Stomach smooth muscle (tissue), 2 donors: ENCODE measurements around the gene BTBD1.
"Not testable (repeated sequence)": the region's sequence is repeated elsewhere in the genome, so short reads cannot be mapped to it uniquely, and the experiment has no call there.

Experiments used
- H3K27ac ChIP-seq: one replicate; pipeline ENCODE4 v1.7.0; 2013; ENCODE audit warnings: mild to moderate bottlenecking, low read length, inconsistent platforms
- H3K27me3 ChIP-seq, 2 donors: one replicate each; pipeline ENCODE4 v1.7.0; 2013; ENCODE audit warnings: low read length in 2 of 2; ENCODE audit not compliant: insufficient read depth in 2 of 2, control insufficient read depth in 1 of 2
- H3K36me3 ChIP-seq, 2 donors: one replicate each; pipeline ENCODE4 v1.7.0; 2013; ENCODE audit warnings: low read length in 2 of 2; ENCODE audit not compliant: control insufficient read depth in 2 of 2, insufficient read depth in 2 of 2
- H3K4me1 ChIP-seq: one replicate; pipeline ENCODE4 v1.7.0; 2013; ENCODE audit warnings: low read length; ENCODE audit not compliant: control insufficient read depth, insufficient read depth
- H3K4me3 ChIP-seq, 2 donors: one replicate each; pipeline ENCODE4 v1.7.0; 2013; ENCODE audit warnings: low read length in 2 of 2
- H3K9ac ChIP-seq, 2 donors: one replicate each; pipeline ENCODE4 v1.7.0; 2013; ENCODE audit warnings: low read length in 2 of 2, mild to moderate bottlenecking in 1 of 2
- H3K9me3 ChIP-seq, 2 donors: one replicate each; pipeline ENCODE4 v1.7.0; 2013; ENCODE audit warnings: low read length in 2 of 2; ENCODE audit not compliant: control insufficient read depth in 2 of 2
- donor health status: healthy.
- donor health status: Pancreatic carcinoma.

The BTBD1 gene

DNA sequence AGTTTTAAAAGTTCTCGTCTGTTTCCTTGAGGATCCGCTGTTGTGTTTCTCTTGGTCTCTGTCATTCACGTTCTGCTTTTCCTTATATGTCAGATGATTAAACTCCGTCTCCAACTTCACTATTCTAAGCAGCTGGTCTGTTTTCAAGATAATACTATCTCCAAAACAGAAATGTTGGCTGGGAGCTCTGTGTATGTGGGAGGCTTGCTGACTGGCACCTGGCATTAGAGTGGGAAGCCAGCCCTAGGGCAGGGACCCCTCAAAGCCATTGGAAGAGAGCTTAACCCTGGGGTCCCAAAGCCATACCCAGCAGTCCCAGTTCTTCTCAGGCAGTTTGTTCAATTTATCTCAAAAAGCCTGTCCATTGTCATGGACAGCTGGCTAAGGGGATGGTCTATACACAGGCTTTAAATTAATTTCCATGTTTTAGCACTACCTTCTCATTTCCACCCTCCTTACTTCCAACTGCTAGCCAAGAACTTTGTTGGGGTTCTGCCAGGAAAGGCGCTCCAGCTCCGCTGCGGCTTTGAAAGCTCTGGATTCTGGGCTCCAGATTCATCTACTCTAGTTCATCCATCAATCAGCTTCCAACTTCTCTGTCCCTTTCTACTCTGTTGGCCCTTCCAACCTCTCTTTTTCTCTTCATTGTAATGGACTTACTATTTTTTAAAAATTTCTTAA is 9.2 kb downstream of the BTBD1 start:
- no peaks in the 10 kb centered on the region for H3K9me3 ChIP-seq
- H3K36me3 ChIP-seq, result peaks cover 4 to 11% of the 10 kb centered on the region in 2 donors
- H3K27me3 ChIP-seq, result no peaks in the 10 kb centered on the region
- no peak overlapping the region for H3K27ac ChIP-seq
- peaks cover 10% of the 10 kb centered on the region for H3K4me1 ChIP-seq
- peak overlapping the region in 1 of 2 donors; percentile 22 for H3K4me3 ChIP-seq
- no peak overlapping the region for H3K9ac ChIP-seq

DNA sequence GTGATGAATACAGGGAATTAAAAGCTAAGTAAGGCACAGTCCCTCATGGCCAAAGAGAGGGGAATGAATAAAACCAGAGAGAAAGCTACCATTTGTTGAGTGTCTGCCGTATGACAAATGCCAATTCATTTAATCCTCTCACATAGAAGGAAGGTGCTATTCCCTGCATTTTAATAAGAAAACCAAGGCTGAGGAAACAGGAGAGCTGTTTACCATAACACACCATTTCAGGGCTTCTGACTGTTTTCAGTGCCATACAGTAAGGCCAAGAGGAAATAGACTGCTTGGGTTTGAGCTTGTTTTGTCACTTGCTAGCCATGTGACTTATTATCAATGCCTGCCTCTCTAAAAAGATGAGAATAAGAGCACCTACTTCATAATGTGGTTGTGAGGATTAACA is 10.1 kb downstream of the BTBD1 start:
- H3K27ac ChIP-seq, result no peak overlapping the region
- H3K4me3 ChIP-seq, result no peak overlapping the region
- peaks cover 10% of the 10 kb centered on the region for H3K4me1 ChIP-seq
- H3K27me3 ChIP-seq, result no peaks in the 10 kb centered on the region
- no peak overlapping the region for H3K9ac ChIP-seq
- H3K36me3 ChIP-seq, result peaks cover 4 to 11% of the 10 kb centered on the region in 2 donors
- no peaks in the 10 kb centered on the region for H3K9me3 ChIP-seq

DNA sequence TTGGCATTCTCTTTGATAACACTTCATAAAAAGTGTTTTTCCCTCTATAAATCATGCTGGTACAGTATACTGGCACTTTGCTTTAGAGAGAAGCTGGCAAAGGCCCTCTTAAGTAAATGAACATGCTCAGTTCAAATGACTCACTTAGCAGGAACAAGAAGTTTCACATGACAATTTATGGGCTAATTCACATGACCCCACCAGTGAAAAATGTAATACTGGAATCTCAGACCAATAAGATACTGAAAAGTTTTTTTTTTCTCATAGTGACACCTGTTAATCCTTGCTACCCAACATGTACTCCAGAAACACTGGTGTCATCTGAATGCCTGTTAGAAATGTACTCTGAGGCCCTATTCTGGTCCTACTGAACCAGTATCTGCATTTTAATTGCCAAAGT is 13.9 kb downstream of the BTBD1 start:
- Histone ChIP-seq H3K4me3 (no peak overlapping the region), H3K9ac (no peak overlapping the region), H3K27me3 (no peaks in the 10 kb centered on the region), H3K27ac (no peak overlapping the region), H3K36me3 (peaks cover 11 to 12% of the 10 kb centered on the region in 2 donors), H3K4me1 (peaks cover 5% of the 10 kb centered on the region), H3K9me3 (no peaks in the 10 kb centered on the region)

DNA sequence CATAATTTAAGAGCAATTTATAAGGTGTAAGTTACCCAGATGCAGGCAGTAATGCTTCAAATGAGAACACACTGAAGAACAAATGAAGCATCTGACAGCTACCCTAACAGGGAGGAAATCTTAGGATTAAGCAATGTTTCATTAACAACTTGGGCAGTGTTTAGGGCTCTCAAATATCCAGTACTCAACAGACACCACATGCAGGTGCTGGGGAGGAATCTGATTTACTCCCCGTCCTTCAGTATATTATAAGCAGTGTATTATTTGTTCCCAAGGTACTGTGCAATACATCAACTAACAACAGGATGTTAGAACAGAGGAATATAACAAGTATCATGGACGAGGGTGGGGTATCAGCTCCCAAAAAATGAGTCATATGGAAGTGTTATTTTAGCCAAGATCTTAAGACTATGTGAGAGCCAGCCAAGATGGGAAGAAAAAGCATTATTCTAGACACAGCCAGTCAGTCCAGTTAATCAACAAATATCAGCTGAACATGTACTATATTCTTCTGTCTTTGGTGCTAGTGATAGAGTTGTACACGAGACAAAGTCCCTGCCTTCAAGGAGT is 20.4 kb downstream of the BTBD1 start:
- Histone ChIP-seq H3K27ac (no peak overlapping the region), H3K9me3 (no peaks in the 10 kb centered on the region), H3K36me3 (peaks cover 18 to 21% of the 10 kb centered on the region in 2 donors), H3K9ac (no peak overlapping the region), H3K27me3 (no peaks in the 10 kb centered on the region), H3K4me3 (no peak overlapping the region), H3K4me1 (no peaks in the 10 kb centered on the region)

DNA sequence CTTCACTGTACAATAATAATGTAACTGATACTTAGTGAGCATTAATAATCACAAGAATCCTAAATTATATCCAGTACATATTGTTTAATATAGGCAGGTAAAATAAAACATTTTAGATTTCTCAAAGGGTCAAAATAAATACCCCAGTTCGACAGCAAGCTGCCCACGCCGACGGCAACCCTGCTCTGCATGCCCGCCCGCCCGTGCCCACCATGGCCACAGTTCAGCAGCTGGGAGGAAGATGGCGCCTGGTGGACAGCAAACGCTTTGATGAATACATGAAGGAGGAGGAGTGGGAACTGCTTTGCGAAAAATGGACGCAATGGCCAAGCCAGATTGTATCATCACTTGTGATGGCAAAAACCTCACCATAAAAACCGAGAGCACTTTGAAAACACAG is 22.9 kb downstream of the BTBD1 start:
- Histone ChIP-seq H3K4me3 (no peak overlapping the region), H3K36me3 (peaks cover 32 to 35% of the 10 kb centered on the region in 2 donors), H3K27me3 (no peaks in the 10 kb centered on the region), H3K9me3 (no peaks in the 10 kb centered on the region), H3K9ac (no peak overlapping the region), H3K27ac (no peak overlapping the region), H3K4me1 (no peaks in the 10 kb centered on the region)

DNA sequence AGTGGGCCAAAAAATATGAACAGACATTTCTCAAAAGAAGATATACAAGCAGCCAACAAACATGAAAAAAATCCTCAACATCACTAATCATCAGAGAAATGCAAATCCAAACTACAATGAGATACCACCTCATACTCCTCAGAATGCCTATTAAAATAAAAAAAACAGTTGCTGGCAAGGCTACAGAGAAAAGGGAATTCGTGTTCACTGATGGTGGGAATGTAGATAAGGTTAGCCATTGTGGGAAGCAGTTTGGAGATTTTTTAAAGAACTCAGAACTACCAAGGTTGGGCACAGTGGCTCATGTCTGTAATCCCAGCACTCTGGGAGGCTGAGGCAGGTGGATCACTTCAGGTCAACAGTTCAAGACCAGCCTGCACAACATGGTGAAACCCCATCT is 27.8 kb downstream of the BTBD1 start:
- H3K27ac ChIP-seq, result no peak overlapping the region
- no peak overlapping the region for H3K9ac ChIP-seq
- H3K36me3 ChIP-seq, result peaks cover 15 to 30% of the 10 kb centered on the region in 2 donors
- no peak overlapping the region for H3K4me3 ChIP-seq
- no peaks in the 10 kb centered on the region for H3K9me3 ChIP-seq
- H3K4me1 ChIP-seq, result no peaks in the 10 kb centered on the region
- H3K27me3 ChIP-seq, result no peaks in the 10 kb centered on the region

DNA sequence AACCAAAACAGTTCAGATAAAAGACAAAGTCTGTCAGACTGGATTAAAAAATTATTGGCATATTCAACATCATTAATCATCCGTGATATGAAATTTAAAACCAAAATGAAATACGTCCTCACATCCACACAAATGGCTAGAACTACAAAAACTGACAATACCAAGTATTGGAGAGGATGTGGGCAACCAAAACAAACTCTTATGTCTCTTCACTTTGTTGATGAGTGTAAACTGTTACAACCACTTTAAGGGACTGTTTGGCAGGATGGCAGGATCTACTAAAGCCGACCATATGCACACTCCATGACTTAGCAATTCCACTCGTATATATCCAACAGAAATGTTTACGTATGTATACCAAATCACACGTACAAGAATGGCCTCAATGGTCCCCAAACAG is 30.8 kb downstream of the BTBD1 start:
- no peaks in the 10 kb centered on the region for H3K9me3 ChIP-seq
- H3K27ac ChIP-seq, result no peak overlapping the region
- H3K9ac ChIP-seq, result no peak overlapping the region
- no peak overlapping the region for H3K4me3 ChIP-seq
- H3K36me3 ChIP-seq, result peaks cover 12 to 21% of the 10 kb centered on the region in 2 donors
- H3K27me3 ChIP-seq, result no peaks in the 10 kb centered on the region
- H3K4me1 ChIP-seq, result no peaks in the 10 kb centered on the region

DNA sequence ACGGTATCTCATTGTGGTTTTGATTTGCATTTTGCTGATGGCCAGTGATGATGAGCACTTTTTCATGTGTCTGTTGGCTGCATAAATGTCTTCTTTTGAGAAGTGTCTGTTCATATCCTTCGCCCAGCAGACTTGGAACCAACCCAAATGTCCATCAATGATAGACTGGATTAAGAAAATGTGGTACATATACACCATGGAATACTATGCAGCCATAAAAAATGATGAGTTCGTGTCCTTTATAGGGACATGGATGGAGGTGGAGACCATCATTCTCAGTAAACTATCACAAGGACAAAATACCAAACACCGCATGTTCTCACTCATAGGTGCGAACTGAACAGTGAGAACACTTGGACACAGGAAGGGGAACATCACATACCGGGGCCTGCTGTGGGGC is 35.8 kb downstream of the BTBD1 start:
- H3K9me3 ChIP-seq, H3K27ac ChIP-seq, H3K27me3 ChIP-seq, H3K4me1 ChIP-seq, H3K4me3 ChIP-seq, H3K9ac ChIP-seq: not testable (repeated sequence)
- peaks cover 2 to 12% of the 10 kb centered on the region in 2 donors for H3K36me3 ChIP-seq

DNA sequence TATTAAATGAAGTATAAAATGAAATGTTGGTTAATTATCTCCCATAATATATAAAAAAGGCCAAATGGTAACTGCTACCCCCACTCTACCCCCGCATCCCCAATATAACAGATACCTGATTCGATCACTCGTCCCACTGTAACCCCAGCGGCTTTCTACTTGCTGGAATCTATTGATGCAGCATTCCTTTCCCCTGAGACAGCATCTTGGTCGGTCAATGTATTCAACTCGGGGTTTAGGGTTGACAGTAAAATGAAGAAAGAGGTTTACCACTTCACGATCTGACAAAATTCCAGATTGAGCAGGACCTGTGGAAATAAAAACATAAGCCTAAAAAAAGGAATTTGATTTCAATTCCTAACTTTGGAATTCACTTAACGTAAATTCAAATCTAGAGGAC is 37.0 kb downstream of the BTBD1 start:
- no peaks in the 10 kb centered on the region for H3K9me3 ChIP-seq
- H3K27me3 ChIP-seq, result no peaks in the 10 kb centered on the region
- no peaks in the 10 kb centered on the region for H3K4me1 ChIP-seq
- H3K4me3 ChIP-seq, result no peak overlapping the region
- H3K27ac ChIP-seq, result no peak overlapping the region
- no peak overlapping the region for H3K9ac ChIP-seq
- H3K36me3 ChIP-seq, result peaks cover 0 to 12% of the 10 kb centered on the region in 2 donors

DNA sequence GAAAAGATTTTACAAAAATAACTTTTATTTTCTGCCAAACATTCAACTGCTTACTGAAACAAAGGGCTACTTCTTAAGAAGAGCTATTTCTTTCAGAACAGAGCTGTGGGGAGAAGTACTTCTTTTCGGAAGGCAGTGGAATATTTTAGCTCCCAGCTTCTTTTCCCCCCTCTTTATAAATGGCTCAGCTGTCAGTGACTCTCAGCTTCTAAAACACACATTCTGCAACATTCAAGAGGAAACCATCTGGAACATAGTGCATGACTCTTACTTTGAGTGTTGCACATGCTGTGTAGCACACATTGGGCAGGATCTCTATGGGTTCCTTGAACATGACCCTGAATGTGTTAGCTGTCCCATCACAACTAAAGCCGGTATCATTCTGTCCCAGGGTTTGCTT is 48.6 kb downstream of the BTBD1 start:
- Histone ChIP-seq H3K9me3 (no peaks in the 10 kb centered on the region), H3K4me1 (no peaks in the 10 kb centered on the region), H3K27ac (no peak overlapping the region), H3K4me3 (no peak overlapping the region), H3K9ac (no peak overlapping the region), H3K36me3 (peaks cover 21 to 24% of the 10 kb centered on the region in 2 donors), H3K27me3 (no peaks in the 10 kb centered on the region)

DNA sequence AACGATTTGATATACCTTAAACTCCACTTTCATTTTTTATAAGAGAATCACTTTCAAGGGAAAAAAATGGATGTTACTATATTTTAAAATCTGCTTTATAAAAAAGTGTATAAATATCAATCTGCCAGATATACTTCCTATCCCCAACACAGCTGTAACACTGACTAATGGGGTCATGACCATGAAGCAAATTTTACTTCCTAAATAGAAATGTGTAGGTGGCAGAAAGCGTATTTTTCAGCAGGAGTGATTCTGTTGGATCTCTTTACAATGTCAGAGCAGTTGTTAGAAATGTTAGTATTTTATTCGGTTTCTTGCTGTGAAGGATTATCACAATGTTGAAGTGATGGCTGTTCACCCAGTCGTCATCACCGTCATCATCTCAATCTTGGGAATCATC is 50.1 kb downstream of the BTBD1 start:
- Histone ChIP-seq H3K9ac (no peak overlapping the region), H3K4me3 (no peak overlapping the region), H3K27me3 (no peaks in the 10 kb centered on the region), H3K36me3 (peaks cover 21 to 24% of the 10 kb centered on the region in 2 donors), H3K9me3 (no peaks in the 10 kb centered on the region), H3K27ac (no peak overlapping the region), H3K4me1 (peaks cover 7% of the 10 kb centered on the region)
